Body of pancreas (tissue), 4 donors: ENCODE data around the gene HTRA3.

Experiments
- CTCF ChIP-seq, 7 experiments: fragments of 450-650 bp in 4 of 7; fragments of 200-600 bp in 3 of 7; sonication (generic) in 3 of 7; IDR thresholded peaks; one replicate each; pipeline ENCODE4 v1.5.1; 2016 to 2019; ENCODE audit warnings: antibody characterized with exemption in 7 of 7
- POLR2A ChIP-seq, 3 donors: fragments of 450-650 bp; IDR thresholded peaks; one replicate each; pipeline ENCODE4 v1.6.1; 2016; ENCODE audit warnings: antibody characterized with exemption in 3 of 3, mild to moderate bottlenecking in 2 of 3

- TF ChIP-seq POLR2A (IDR thresholded peaks at IDR 0.05) (no peak), CTCF (IDR thresholded peaks at IDR 0.05) (no peak)
Measured at GRCh38 chr4:8316911-8317351, 47.4 kb downstream of the HTRA3 start.
